SKM-1 (cell line): ENCODE data around the gene ECSCR.
"Not testable (repeated sequence)": the region's sequence is repeated elsewhere in the genome, so short reads cannot be mapped to it uniquely, and the experiment has no call there.

ENCODE experiments used
- DNase-seq: peaks from one replicate; lab custom pipeline; 2025; ENCODE audit not compliant: unreplicated experiment; lab: John Stamatoyannopoulos, UW

ECSCR gene

DNA sequence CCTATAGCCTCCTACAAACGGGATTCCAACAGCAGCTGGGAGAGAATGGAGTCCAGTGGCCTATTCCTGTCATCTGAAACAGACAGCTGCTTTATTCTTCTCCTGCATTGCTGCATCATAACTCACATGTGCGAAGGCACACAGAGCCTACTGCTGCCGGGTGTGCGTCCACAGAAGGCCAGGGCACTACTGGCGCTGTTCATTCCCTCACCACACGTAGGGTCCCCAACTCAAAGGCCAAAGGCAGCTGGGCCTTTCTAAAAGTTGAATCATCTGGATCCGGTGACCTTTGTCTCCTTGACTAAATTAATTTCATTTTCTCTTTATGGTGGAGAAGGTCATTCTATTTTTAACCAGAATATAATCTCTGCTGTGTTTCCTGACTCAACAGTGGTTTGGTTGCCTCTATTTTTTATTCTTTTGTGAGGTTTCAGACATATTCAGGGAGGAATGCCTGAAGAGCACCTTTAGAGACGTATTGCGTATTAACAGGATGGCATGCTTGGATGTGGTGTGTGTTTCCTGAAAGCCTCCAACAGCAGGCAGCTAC is 47.9 kb downstream of the ECSCR start:
- no peak for DNase-seq

DNA sequence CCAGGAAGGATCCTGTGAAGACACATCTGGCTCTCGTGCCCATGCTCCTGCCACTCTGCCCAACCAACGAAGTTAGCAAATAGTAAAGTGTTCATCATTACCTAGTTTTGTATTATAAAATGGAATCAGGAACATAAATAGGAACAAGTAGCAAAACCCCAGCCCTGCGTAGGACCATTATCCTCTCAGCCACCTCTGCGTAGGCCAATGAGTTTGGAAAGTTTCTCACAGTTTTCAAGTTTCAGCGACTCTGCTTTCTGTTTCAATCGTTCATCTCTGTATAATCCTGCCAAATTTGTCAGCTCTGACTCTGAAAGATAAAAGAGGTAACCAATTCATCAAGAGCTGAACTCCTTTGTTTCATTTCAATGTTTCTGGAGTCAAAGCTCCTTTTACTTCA is 48.6 kb downstream of the ECSCR start:
- DNase-seq, result no peak

DNA sequence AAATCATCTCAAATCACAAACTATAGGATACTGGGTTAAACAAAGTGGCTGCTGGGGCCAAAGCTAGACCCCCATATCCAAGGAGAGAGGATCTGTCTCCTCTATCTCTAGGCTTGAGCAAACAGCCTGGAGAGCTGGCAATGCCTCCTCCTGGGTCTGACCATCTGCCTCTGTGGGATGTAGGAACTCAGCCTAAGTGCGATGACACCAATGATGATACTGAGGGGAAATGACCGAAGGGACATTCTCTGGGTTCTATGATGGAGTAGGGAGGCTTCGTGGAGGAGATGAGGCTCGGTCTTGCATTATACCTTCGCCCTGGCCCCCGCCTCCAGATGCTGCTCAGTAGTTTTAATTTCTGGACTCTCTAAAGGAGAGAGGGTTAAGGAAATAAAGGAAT is 49.4 kb downstream of the ECSCR start:
- DNase-seq, result no peak

DNA sequence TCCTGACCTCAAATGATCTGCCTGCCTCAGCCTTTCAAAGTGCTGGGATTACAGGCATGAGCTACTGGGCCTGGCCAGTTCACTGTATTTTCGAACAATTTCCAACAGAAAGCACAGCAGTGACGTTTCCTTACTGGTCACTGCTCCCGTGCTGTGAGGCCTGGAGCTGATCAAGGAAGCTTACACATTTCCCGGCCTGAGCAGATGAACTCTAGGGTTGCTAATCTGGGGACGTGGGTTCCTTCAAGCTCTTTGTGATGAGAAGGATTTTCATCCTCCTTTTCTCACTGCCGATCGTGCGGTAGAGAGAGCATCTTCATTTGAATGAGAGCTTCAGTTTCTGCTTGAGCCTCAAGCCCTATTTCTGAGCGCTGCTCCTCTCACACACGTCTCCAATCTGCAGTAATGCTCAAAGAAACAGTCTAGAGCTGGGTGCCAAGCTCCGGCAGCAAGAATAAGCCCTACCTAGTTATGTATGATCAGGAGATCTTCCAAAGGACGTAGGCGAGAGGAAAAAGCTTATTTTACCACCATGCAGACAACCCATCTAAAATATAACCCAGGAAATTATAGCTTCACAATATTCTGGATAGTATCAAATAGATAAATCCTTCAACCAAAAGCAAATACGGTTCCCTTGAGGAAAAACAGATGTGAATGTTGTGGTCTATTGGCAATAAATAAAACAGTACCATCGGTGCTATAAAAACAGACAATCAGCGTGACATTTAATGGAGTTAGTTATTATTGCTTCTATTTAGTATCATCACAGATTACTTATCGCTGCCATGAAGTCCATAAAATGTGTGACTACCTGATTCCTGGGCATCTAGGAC is 51.3 kb downstream of the ECSCR start:
- no peak for DNase-seq

DNA sequence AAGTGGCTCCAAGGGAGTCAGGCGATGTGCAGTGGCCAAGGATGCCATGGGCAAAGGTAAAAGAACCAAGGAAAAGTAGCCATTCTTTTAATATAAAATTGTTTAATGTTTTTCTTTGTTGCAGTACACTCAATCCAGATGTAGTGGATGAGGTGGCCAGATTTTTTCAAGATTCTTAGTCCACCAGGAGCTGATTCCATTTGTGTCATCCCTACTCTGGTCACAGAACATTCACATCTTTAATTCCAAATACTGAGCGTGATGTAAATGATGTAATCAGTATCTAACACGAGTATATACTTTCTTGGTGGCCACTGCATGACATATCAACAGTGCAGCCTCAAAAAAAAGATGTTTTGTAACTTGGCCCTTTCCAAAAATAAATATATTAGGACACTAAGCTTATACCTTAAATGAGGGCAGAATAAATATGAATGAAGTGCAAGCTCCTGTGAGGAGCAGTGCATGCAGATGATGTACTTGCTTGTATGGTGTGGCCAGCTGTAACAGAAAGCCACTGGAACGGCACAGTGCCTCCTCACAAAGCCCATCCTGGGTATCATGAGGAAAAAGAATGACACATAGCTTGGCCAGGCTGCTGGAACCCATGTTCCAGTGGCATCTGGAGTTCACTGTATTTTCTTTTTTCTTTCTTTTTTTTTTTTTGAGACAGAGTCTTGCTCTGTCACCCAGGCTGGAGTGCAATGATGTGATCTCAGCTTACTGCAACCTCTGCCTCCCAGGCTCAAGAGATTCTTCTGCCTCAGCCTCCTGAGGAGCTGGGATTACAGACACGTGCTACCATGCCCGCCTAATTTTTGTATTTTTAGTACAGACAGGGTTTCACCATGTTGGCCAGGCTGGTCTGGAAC is 52.2 kb downstream of the ECSCR start:
- no peak for DNase-seq

DNA sequence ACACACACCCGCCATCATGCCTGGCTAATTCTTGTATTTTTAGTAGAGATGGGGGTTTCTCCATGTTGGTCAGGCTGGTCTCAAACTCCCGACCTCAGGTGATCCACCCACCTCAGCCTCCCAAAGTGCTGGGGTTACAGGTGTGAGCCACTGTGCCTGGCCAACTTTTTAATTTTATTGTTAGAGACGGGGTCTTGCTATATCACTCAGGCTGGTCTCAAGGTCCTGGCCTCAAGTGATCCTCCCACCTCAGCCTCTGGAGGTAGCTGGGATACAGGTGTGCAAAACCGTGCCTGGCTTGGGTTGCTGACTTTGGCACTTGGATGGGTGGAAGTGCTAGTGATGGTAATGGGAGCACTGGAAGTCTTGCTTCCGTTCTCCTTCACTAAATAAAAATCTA is 53.4 kb downstream of the ECSCR start:
- not testable (repeated sequence) for DNase-seq

DNA sequence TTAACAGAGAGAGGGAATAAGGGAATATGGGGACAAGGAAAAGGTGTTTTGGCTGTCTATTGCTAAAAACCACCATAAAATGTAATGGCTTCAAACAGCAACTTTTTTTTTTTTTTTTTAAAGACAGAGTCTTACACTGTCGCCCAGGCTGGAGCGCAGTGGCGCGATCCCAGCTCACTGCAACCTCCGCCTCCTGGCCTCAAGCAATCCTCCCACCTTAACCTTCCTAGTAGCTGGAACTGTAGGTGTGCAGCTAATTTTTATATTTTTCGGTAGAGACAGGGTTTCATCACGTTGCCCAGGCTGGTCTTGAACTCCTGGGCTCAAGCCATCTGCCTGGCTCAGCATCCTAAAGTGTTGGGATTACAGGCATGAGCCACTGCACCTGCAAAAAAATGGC is 54.4 kb downstream of the ECSCR start:
- no peak for DNase-seq

DNA sequence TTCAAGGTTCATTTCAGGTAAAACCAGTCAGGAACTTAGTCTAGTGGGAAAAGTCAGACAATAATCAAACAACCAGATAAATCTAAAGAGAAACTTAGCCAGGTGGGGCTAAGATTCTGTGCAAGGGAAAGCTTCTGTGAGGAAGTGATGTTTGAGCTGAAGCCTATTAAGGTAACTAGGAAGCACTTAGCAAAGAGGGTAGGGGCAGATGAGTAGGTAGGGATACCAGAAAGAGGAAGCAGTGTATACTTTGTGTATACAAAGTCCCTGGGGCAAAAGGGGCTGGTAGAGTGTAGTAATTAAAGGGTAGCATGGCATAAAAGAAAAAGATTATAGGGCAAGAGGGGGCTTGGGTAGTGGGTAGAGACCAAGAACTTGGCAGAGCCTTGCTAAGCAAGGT is 55.0 kb downstream of the ECSCR start:
- DNase-seq, result peak; percentile 67

DNA sequence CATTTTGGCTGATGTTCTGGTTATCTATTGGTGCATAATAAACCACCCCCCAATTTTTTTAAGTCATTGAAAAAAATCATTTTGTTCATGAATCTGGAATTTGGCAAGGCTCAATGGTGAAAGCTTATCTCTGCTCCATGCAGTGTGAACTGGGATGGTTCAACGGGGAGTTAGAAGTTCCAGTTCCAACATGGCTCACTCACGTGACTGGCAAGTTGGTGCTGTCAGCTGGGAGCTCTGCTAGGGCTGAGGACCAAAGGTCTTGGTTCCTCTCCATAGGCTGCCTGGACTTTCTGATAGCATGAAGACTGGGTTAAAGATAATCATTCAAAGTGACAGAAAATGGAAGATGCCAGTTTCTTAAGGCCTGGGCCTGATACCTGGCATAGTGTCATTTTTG is 55.6 kb downstream of the ECSCR start:
- DNase-seq, result no peak

DNA sequence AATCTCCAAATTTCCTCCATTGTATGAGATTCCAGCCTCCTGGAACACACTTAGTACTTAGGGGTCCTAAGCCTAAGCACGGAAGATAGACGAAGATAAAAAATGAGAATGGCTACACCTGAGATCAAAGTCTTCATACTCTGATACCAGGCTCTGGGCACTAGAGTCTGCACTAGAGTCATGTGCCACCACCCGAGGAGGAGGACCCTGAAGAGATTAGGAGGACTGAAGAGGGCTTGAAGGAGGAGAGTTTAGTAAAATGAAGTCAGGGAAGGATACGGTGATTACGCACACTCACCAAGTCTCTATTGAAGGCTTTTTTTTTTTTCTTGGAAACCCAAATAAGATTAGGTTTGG is 58.1 kb downstream of the ECSCR start:
- no peak for DNase-seq

DNA sequence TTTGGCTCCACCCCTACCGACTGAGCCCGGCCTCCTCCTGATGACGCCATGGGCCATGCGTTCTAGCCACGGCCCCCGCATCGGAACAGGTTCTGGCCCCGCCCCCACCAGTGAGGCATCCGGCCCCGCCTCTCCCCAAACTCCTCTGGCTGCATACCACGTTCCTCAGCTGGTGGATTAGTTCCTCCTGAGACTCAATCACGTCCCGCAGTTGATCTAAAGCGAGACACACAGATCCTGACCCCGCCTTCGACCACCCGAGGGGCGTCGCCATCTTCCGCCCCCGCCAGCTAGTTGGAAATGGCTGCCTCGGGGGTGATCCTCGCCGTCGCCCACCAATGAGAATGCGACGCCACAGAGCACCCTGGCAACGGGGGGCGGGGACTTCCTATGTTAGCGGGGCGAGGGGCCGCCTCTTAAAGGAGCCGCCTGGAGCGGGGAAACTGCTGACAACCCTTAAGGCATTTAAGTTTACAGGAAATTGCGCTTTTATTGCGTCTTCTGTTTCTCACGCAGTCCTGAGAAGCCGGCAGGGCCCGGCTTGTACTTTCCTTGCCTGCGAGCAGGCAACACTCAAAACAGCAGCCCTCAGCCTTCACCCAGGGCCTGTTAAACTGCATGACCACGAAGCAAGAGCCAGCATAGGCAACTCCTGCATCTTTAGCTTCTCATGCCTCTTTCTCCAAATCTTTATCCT is 58.6 kb downstream of the ECSCR start, which contains the start of gene SPATA24:
TSS of gene SPATA24 (minus strand) at position 303 of the 697 bp plus-strand sequence. CDS start at position 274, 29 bp downstream.
- peak; percentile 97 for DNase-seq

DNA sequence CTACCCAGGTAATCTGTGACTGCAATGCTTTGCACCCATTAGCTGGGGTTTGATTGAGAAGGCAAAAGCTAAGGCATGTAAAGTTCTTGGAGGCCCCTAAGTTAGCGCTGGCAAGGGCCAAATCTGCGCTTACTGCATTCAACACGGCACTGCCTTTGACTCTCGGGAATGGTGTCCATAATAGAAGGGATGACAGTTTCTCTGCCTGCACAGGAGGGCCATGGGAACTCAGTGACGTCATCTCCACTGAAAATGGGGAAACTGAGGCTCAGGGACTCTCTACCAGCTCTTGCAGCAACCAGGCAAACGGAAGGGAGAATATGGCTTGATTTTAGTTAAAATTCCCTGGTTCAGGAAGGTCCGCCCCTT is 59.1 kb downstream of the ECSCR start:
- no peak for DNase-seq

DNA sequence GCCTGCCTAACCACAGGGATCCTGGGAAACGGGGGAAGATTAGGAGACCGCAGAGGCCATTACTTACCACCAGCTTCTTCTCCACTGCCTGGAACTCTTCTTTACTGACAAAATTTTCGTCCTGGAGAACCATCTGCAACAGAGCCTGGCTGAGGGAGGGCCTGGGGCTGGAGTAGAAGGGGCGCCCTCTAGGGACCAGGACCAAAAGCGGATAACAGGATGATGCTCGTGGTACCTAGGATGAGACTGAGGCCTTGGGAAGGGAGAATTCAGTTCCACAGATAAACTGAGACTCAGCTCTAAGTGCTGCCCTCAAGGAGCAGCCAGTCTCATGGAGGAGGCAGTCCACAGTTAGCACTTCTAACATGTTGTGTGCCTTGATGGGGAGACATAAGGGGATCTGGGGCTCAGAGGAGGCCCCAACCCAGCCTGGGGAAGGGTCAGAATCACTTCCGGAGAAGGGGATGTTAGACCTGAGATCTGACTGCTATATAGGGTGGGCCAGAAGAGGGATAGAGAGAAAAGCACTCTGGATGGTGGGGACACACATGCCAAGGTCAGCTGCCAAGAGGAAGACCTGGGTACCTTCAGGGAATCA is 59.9 kb downstream of the ECSCR start:
- DNase-seq, result no peak

DNA sequence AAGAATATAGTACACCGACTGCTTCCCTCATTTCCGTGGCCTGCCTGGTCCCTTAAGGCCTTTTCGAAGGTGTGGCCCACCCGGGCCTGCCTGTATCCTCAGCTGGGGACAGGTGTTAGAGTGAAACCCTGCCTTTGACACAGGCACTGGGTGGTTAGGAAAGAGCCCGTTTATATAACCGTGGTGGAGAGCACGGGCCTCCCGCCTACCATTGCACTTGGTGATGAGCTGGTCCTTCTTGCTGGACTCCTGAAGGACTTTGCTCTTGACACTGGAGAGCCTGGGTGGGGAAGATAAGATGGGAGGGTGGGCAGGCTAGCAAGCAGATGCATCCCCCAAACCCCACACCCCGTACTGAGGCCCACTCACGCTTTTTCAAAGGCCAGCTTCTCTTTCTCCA is 61.0 kb downstream of the ECSCR start:
- DNase-seq, result no peak

DNA sequence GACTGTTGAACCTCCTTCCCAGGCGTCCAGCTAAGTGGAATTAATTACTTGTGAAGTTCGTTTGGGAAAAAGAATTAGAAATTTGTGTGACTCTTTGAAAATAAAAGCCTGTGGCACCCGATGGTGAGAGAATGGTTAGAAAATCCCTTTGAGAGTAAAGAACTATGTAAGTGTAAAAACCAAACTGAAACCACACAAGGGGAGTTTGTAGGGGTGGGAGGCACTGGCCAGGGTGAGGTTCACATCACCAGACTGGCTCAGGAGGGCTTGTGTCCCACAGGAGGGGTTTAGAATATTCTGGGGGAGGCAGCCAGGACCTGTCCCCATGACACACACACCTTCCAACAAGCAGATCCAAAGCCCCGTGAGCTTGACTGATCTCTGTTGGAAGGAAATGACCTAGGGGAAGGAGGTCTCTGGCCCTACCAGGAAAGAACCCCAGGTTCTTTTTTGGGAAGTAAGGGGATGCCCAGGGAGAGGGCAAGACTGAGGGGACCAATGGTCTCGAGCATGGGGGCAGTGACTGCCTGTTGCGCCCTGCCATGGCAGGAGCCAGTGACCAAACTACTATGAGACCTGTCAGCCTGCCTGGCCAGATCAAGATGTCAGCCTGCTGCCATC is 62.9 kb downstream of the ECSCR start:
- DNase-seq, result no peak
